NCI-H146 treated with DMSO at 0.1 percent for 48 hours (cell line): ENCODE data around the gene FXYD1.

Experiments used
- DNase-seq: peaks from one replicate; lab custom pipeline; 2025; ENCODE audit not compliant: unreplicated experiment; lab: John Stamatoyannopoulos, UW

The FXYD1 gene

DNA sequence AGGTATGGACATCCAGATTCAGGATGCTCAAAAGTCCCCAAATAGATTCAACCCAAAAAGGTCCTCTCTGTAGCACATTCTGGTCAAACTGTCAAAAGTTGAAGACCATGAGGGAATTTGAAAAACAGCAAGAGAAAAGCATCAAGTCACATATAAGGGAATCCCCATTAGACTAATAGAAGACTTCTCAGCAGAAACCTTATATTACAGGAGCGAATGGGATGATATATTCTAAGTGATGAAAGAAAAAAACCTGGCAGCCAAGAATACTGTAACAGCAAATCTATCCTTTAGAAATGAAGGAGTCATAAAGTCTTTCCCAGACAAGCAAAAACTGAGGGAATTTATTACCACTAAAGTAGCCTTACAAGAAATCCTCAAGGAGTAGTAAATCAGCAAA, 45.6 kb downstream of the FXYD1 start:
- no peak for DNase-seq

DNA sequence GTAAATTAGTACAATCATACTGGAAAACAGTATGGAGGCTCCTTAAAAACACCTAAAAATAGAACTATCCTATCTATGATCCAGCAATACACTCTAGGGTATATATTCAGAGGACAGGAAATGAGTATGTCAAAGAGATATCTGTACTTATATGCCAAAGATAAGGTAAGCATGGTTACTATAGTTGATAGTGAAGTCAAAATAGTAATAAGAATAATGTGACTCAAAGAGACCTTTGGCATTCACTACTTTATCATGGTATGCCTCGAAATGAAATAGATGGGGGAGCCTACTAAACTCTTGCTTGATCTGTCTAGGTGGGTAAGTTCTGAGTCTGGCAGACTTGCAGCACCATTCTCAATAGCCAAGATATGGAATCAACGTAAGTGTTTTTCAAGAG, 46.3 kb downstream of the FXYD1 start:
- DNase-seq = no peak
